HG02973 (cell line): ENCODE results near the gene SAP130.

ENCODE experiments used
- ATAC-seq: cut with Tn5 transposase; IDR thresholded peaks from one replicate; pipeline ENCODE4 v1.9.1; 2021; ENCODE audit warnings: moderate library complexity; ENCODE audit not compliant: unreplicated experiment

The SAP130 gene

GRCh38 chr2:128027801-128028667 is at the start of gene SAP130:
SAP130 (minus strand) TSS chr2:128028059; CDS start chr2:128026292, 1,767 bp downstream.
- peak; percentile 78 for ATAC-seq

- no peak for ATAC-seq
Observed at GRCh38 chr2:128076461-128077106, 48.7 kb upstream of the SAP130 start.

- no peak for ATAC-seq
Observed at GRCh38 chr2:128073278-128073677, 45.4 kb upstream of the SAP130 start.

- no peak for ATAC-seq
Observed at GRCh38 chr2:128069769-128070168, 41.9 kb upstream of the SAP130 start.

GRCh38 chr2:128064353-128064752 is 36.5 kb upstream of the SAP130 start:
- ATAC-seq = no peak

- ATAC-seq = no peak
Observed at GRCh38 chr2:128062571-128062970, 34.7 kb upstream of the SAP130 start.

GRCh38 chr2:128058114-128058513 is 30.3 kb upstream of the SAP130 start:
- ATAC-seq = no peak

- no peak for ATAC-seq
Observed at GRCh38 chr2:128057334-128057733, 29.5 kb upstream of the SAP130 start.

GRCh38 chr2:128054104-128054885 is 26.4 kb upstream of the SAP130 start:
- ATAC-seq = no peak

GRCh38 chr2:128053331-128053730 is 25.5 kb upstream of the SAP130 start:
- ATAC-seq = no peak

- no peak for ATAC-seq
Observed at GRCh38 chr2:128043041-128043440, 15.2 kb upstream of the SAP130 start.

GRCh38 chr2:128041561-128041960 is 13.7 kb upstream of the SAP130 start:
- no peak for ATAC-seq

- ATAC-seq = no peak
Observed at GRCh38 chr2:128040166-128040771, 12.4 kb upstream of the SAP130 start.

- no peak for ATAC-seq
Observed at GRCh38 chr2:128039535-128039934, 11.7 kb upstream of the SAP130 start.

- ATAC-seq = no peak
Observed at GRCh38 chr2:128038411-128038810, 10.6 kb upstream of the SAP130 start.

- no peak for ATAC-seq
Observed at GRCh38 chr2:128037649-128038048, 9.8 kb upstream of the SAP130 start.

- no peak for ATAC-seq
Observed at GRCh38 chr2:128036748-128037607, 9.1 kb upstream of the SAP130 start.

- no peak for ATAC-seq
Observed at GRCh38 chr2:128032092-128032491, 4.2 kb upstream of the SAP130 start.

- ATAC-seq = no peak
Observed at GRCh38 chr2:128028668-128029054, 802 bp upstream of the SAP130 start.

GRCh38 chr2:128027278-128027800 is 520 bp downstream of the SAP130 start:
- peak; percentile 80 for ATAC-seq
